Prostate gland (tissue), 2 donors: ENCODE measurements around the gene MGP.
A peak's percentile ranks its signal among the peaks of the same experiment; 100 is the strongest.

Experiments
- POLR2A ChIP-seq: fragments of 450-650 bp; IDR thresholded peaks from one replicate; pipeline ENCODE4 v1.6.1; 2016; ENCODE audit warnings: antibody characterized with exemption, mild to moderate bottlenecking
- POLR2AphosphoS5 ChIP-seq: sonication (generic); formaldehyde crosslinking; IDR thresholded peaks from one replicate; pipeline ENCODE4 v1.6.1; 2017; ENCODE audit warnings: antibody characterized with exemption
- TF ChIP-seq, protein P1 (sequence below), 4 experiments: fragments of 200-600 bp in 2 of 4; fragments of 450-650 bp in 2 of 4; sonication (generic) in 2 of 4; IDR thresholded peaks; 1 replicate in 3 of 4; 2 replicates in 1 of 4; pipeline ENCODE4 v1.5.1; 2016 to 2019; ENCODE audit warnings: antibody characterized with exemption in 4 of 4, mild to moderate bottlenecking in 2 of 4, moderate library complexity in 2 of 4

DNA sequence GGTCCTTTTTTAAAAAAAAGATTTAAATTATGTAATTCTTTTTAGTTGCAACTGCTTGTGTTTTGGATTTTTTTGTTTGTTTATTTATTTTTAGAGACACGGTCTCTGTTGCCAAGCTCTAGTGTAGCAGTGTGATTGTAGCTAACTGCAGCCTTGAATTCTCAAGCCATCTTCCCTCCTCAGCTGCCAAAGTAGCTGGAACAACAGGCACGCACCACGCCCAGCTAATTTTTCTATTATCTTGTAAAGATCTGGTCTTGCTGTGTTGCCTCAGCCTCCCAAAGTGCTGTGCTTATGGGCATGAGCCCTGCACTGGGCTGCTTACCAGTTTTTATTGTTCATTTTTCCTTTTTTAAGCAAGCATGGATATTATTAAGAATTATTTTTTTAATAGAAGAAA lies 31.7 kb downstream of the MGP start:
- TF ChIP-seq, protein P1, sequence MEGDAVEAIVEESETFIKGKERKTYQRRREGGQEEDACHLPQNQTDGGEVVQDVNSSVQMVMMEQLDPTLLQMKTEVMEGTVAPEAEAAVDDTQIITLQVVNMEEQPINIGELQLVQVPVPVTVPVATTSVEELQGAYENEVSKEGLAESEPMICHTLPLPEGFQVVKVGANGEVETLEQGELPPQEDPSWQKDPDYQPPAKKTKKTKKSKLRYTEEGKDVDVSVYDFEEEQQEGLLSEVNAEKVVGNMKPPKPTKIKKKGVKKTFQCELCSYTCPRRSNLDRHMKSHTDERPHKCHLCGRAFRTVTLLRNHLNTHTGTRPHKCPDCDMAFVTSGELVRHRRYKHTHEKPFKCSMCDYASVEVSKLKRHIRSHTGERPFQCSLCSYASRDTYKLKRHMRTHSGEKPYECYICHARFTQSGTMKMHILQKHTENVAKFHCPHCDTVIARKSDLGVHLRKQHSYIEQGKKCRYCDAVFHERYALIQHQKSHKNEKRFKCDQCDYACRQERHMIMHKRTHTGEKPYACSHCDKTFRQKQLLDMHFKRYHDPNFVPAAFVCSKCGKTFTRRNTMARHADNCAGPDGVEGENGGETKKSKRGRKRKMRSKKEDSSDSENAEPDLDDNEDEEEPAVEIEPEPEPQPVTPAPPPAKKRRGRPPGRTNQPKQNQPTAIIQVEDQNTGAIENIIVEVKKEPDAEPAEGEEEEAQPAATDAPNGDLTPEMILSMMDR (IDR thresholded peaks at IDR 0.05) = no peak
- TF ChIP-seq POLR2AphosphoS5 (peak; percentile 13), POLR2A (no peak)
